ENCODE data around the gene BARX2.
"Not testable (repeated sequence)": the region's sequence is repeated elsewhere in the genome, so short reads cannot be mapped to it uniquely, and the experiment has no call there.

Gene BARX2

GRCh38 chr11:129375751-129376657 lies at the start of gene BARX2:
Gene BARX2 (plus strand): TSS chr11:129375848. CDS start chr11:129376036, 188 bp downstream.
- no peaks in the 10 kb centered on the region for H3K9me3 ChIP-seq (ENCODE audit: control insufficient read depth, insufficient read depth, low read length)
- H3K27ac ChIP-seq (ENCODE audit: low read depth, low read length), result no peak within 1 kb of the TSS
- H3K4me1 ChIP-seq (ENCODE audit: control insufficient read depth, insufficient read depth, low read length), result peaks cover 10% of the 10 kb centered on the region
- peak within 1 kb of the TSS; percentile 63 for H3K4me3 ChIP-seq (ENCODE audit: low read depth, low read length)
- H3K36me3 ChIP-seq (ENCODE audit: control insufficient read depth, insufficient read depth, low read length), result no peaks in the 10 kb centered on the region
- no peak within 1 kb of the TSS for H3K9ac ChIP-seq (ENCODE audit: low read depth, low read length)
- peaks cover 85% of the 10 kb centered on the region for H3K27me3 ChIP-seq (ENCODE audit: control insufficient read depth, insufficient read depth, low read length)

GRCh38 chr11:129326921-129327320 lies 48.7 kb upstream of the BARX2 start:
- peaks cover 10% of the 10 kb centered on the region for H3K4me1 ChIP-seq (ENCODE audit: control insufficient read depth, insufficient read depth, low read length)
- no peak overlapping the region for H3K27ac ChIP-seq (ENCODE audit: low read depth, low read length)
- no peaks in the 10 kb centered on the region for H3K27me3 ChIP-seq (ENCODE audit: control insufficient read depth, insufficient read depth, low read length)
- no peaks in the 10 kb centered on the region for H3K36me3 ChIP-seq (ENCODE audit: control insufficient read depth, insufficient read depth, low read length)
- no peaks in the 10 kb centered on the region for H3K9me3 ChIP-seq (ENCODE audit: control insufficient read depth, insufficient read depth, low read length)
- H3K4me3 ChIP-seq (ENCODE audit: low read depth, low read length), result no peak overlapping the region
- no peak overlapping the region for H3K9ac ChIP-seq (ENCODE audit: low read depth, low read length)

GRCh38 chr11:129327708-129328107 lies 47.9 kb upstream of the BARX2 start:
- not testable (repeated sequence) for H3K27me3 ChIP-seq (ENCODE audit: control insufficient read depth, insufficient read depth, low read length); H3K4me3 ChIP-seq (ENCODE audit: low read depth, low read length); H3K4me1 ChIP-seq (ENCODE audit: control insufficient read depth, insufficient read depth, low read length); H3K9me3 ChIP-seq (ENCODE audit: control insufficient read depth, insufficient read depth, low read length); H3K27ac ChIP-seq (ENCODE audit: low read depth, low read length); H3K9ac ChIP-seq (ENCODE audit: low read depth, low read length); H3K36me3 ChIP-seq (ENCODE audit: control insufficient read depth, insufficient read depth, low read length)

- Histone ChIP-seq H3K36me3 (ENCODE audit: control insufficient read depth, insufficient read depth, low read length) (no peaks in the 10 kb centered on the region), H3K4me3 (ENCODE audit: low read depth, low read length) (no peak overlapping the region), H3K9ac (ENCODE audit: low read depth, low read length) (no peak overlapping the region), H3K27me3 (ENCODE audit: control insufficient read depth, insufficient read depth, low read length) (no peaks in the 10 kb centered on the region), H3K27ac (ENCODE audit: low read depth, low read length) (no peak overlapping the region), H3K4me1 (ENCODE audit: control insufficient read depth, insufficient read depth, low read length) (peaks cover 10% of the 10 kb centered on the region), H3K9me3 (ENCODE audit: control insufficient read depth, insufficient read depth, low read length) (no peaks in the 10 kb centered on the region)
These were observed 46.9 kb upstream of the BARX2 start for GRCh38 chr11:129328756-129329155.

- Histone ChIP-seq H3K27me3 (ENCODE audit: control insufficient read depth, insufficient read depth, low read length) (no peaks in the 10 kb centered on the region), H3K4me1 (ENCODE audit: control insufficient read depth, insufficient read depth, low read length) (no peaks in the 10 kb centered on the region), H3K27ac (ENCODE audit: low read depth, low read length) (no peak overlapping the region), H3K9me3 (ENCODE audit: control insufficient read depth, insufficient read depth, low read length) (no peaks in the 10 kb centered on the region), H3K36me3 (ENCODE audit: control insufficient read depth, insufficient read depth, low read length) (no peaks in the 10 kb centered on the region), H3K4me3 (ENCODE audit: low read depth, low read length) (no peak overlapping the region), H3K9ac (ENCODE audit: low read depth, low read length) (no peak overlapping the region)
These were observed 44.4 kb upstream of the BARX2 start for GRCh38 chr11:129331217-129331616.

GRCh38 chr11:129331871-129332274 lies 43.8 kb upstream of the BARX2 start:
- Histone ChIP-seq H3K27me3 (ENCODE audit: control insufficient read depth, insufficient read depth, low read length) (no peaks in the 10 kb centered on the region), H3K4me3 (ENCODE audit: low read depth, low read length) (no peak overlapping the region), H3K4me1 (ENCODE audit: control insufficient read depth, insufficient read depth, low read length) (no peaks in the 10 kb centered on the region), H3K9me3 (ENCODE audit: control insufficient read depth, insufficient read depth, low read length) (no peaks in the 10 kb centered on the region), H3K36me3 (ENCODE audit: control insufficient read depth, insufficient read depth, low read length) (no peaks in the 10 kb centered on the region), H3K9ac (ENCODE audit: low read depth, low read length) (no peak overlapping the region), H3K27ac (ENCODE audit: low read depth, low read length) (no peak overlapping the region)

GRCh38 chr11:129333873-129334272 lies 41.8 kb upstream of the BARX2 start:
- Histone ChIP-seq H3K4me3 (ENCODE audit: low read depth, low read length) (no peak overlapping the region), H3K9me3 (ENCODE audit: control insufficient read depth, insufficient read depth, low read length) (no peaks in the 10 kb centered on the region), H3K9ac (ENCODE audit: low read depth, low read length) (no peak overlapping the region), H3K36me3 (ENCODE audit: control insufficient read depth, insufficient read depth, low read length) (no peaks in the 10 kb centered on the region), H3K27ac (ENCODE audit: low read depth, low read length) (no peak overlapping the region), H3K27me3 (ENCODE audit: control insufficient read depth, insufficient read depth, low read length) (no peaks in the 10 kb centered on the region), H3K4me1 (ENCODE audit: control insufficient read depth, insufficient read depth, low read length) (no peaks in the 10 kb centered on the region)

GRCh38 chr11:129344301-129344940 lies 31.2 kb upstream of the BARX2 start:
- not testable (repeated sequence) for H3K9ac ChIP-seq (ENCODE audit: low read depth, low read length); H3K36me3 ChIP-seq (ENCODE audit: control insufficient read depth, insufficient read depth, low read length); H3K27me3 ChIP-seq (ENCODE audit: control insufficient read depth, insufficient read depth, low read length); H3K4me1 ChIP-seq (ENCODE audit: control insufficient read depth, insufficient read depth, low read length); H3K27ac ChIP-seq (ENCODE audit: low read depth, low read length); H3K9me3 ChIP-seq (ENCODE audit: control insufficient read depth, insufficient read depth, low read length); H3K4me3 ChIP-seq (ENCODE audit: low read depth, low read length)

- Histone ChIP-seq H3K4me3 (ENCODE audit: low read depth, low read length) (no peak overlapping the region), H3K36me3 (ENCODE audit: control insufficient read depth, insufficient read depth, low read length) (no peaks in the 10 kb centered on the region), H3K9ac (ENCODE audit: low read depth, low read length) (no peak overlapping the region), H3K4me1 (ENCODE audit: control insufficient read depth, insufficient read depth, low read length) (no peaks in the 10 kb centered on the region), H3K27ac (ENCODE audit: low read depth, low read length) (no peak overlapping the region), H3K27me3 (ENCODE audit: control insufficient read depth, insufficient read depth, low read length) (no peaks in the 10 kb centered on the region), H3K9me3 (ENCODE audit: control insufficient read depth, insufficient read depth, low read length) (0 out of 2 replicates have a peak, but pooled peaks cover 7% of the 10 kb centered on the region)
These were observed 28.7 kb upstream of the BARX2 start for GRCh38 chr11:129346916-129347315.

GRCh38 chr11:129348813-129349212 lies 26.8 kb upstream of the BARX2 start:
- no peak overlapping the region for H3K9ac ChIP-seq (ENCODE audit: low read depth, low read length)
- no peak overlapping the region for H3K4me3 ChIP-seq (ENCODE audit: low read depth, low read length)
- H3K27me3 ChIP-seq (ENCODE audit: control insufficient read depth, insufficient read depth, low read length), result no peaks in the 10 kb centered on the region
- H3K9me3 ChIP-seq (ENCODE audit: control insufficient read depth, insufficient read depth, low read length), result 0 out of 2 replicates have a peak, but pooled peaks cover 7% of the 10 kb centered on the region
- no peak overlapping the region for H3K27ac ChIP-seq (ENCODE audit: low read depth, low read length)
- H3K36me3 ChIP-seq (ENCODE audit: control insufficient read depth, insufficient read depth, low read length), result no peaks in the 10 kb centered on the region
- H3K4me1 ChIP-seq (ENCODE audit: control insufficient read depth, insufficient read depth, low read length), result no peaks in the 10 kb centered on the region

GRCh38 chr11:129352676-129353075 lies 23.0 kb upstream of the BARX2 start:
- H3K9ac ChIP-seq (ENCODE audit: low read depth, low read length), result no peak overlapping the region
- no peaks in the 10 kb centered on the region for H3K9me3 ChIP-seq (ENCODE audit: control insufficient read depth, insufficient read depth, low read length)
- no peak overlapping the region for H3K4me3 ChIP-seq (ENCODE audit: low read depth, low read length)
- H3K27me3 ChIP-seq (ENCODE audit: control insufficient read depth, insufficient read depth, low read length), result no peaks in the 10 kb centered on the region
- H3K36me3 ChIP-seq (ENCODE audit: control insufficient read depth, insufficient read depth, low read length), result no peaks in the 10 kb centered on the region
- no peaks in the 10 kb centered on the region for H3K4me1 ChIP-seq (ENCODE audit: control insufficient read depth, insufficient read depth, low read length)
- H3K27ac ChIP-seq (ENCODE audit: low read depth, low read length), result no peak overlapping the region
